Measurements from ENCODE around the gene NIFK. TPM values are rescaled to one million over a fixed set of nuclear protein-coding genes. Genes with fewer than 3 reads are reported as not detected.

The NIFK gene
- polyA plus RNA-seq, 1 of the 3 experiments (the other 2 are of a cell fraction), result 17.0 TPM

DNA sequence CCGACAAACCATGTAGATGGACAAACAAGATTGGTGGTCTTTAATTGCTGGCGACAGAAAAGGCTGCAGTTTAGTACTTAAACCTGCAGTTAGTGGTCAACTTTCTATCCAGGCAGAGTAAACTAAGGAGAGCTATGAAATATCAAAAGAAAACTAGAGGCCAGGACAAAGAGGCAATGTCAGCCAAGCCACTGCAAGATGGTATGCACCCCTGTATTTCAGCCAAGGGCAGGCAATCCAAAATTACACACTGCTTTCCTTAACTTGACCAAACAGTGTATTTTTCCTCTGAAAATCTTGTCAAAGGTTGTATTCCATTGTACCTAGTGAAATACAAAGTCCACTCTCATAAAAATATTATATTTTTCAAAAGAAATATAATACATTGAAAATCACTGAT, 9.3 kb downstream of the NIFK start:
- POLR2A ChIA-PET, result no interaction called here
- H3K4me1 ChIP-seq (ENCODE audit: control insufficient read depth in 1 of 2, insufficient read depth in 2 of 2, low read depth in 1 of 2, low read length in 1 of 2), result no peaks in the 10 kb centered on the region
- no peak for DNase-seq

GRCh38 chr2:121723316-121723715, 13.4 kb downstream of the NIFK start:
- Histone ChIP-seq H3K9me3 (no peaks in the 10 kb centered on the region), H3K9ac (no peak overlapping the region), H3K9me2 (no peaks in the 10 kb centered on the region), H2AFZ (ENCODE audit: low read depth) (no peak overlapping the region), H3K4me1 (ENCODE audit: control insufficient read depth in 1 of 2, insufficient read depth in 2 of 2, low read depth in 1 of 2, low read length in 1 of 2) (no peaks in the 10 kb centered on the region), H3K27ac (ENCODE audit: low read depth in 2 of 2, low read length in 1 of 2) (no peak overlapping the region), H3F3A (replicated peaks; ENCODE audit: insufficient read depth) (peaks cover 37% of the 10 kb centered on the region), H3K36me3 (replicated peaks in 1 of 2; ENCODE audit: control insufficient read depth in 1 of 2, insufficient read depth in 2 of 2, low read length in 1 of 2) (peaks cover 14 to 21% of the 10 kb centered on the region in 2 experiments), H3K4me2 (no peak overlapping the region), H4K20me1 (ENCODE audit: insufficient read depth) (no peaks in the 10 kb centered on the region), H3K79me2 (ENCODE audit: insufficient read depth) (no peaks in the 10 kb centered on the region), H3K4me3 (ENCODE audit: low read depth in 2 of 2, low read length in 1 of 2) (no peak overlapping the region), H3K27me3 (ENCODE audit: insufficient read depth) (no peaks in the 10 kb centered on the region)
- 92% methylated on average over 5 of the region's 5 CpGs for WGBS (ENCODE audit: low lambda C conversion rate)
- no peak for DNase-seq
- CTCF ChIA-PET, result interaction anchor here (1.8 kb wide), 1 partner anchor 321 kb away, joined by 5 read pairs; no protein-coding TSS in a partner anchor
- POLR2A ChIA-PET, result no interaction called here
- TF ChIP-seq FOXM1 (IDR thresholded peaks at IDR 0.05; ENCODE audit: low read depth), result no peak
- no peak for TF ChIP-seq PBX3 (IDR thresholded peaks at IDR 0.05)
- TF ChIP-seq NFIC (IDR thresholded peaks at IDR 0.05; ENCODE audit: borderline replicate concordance), result no peak
- no peak for TF ChIP-seq RCOR1 (IDR thresholded peaks at IDR 0.05; ENCODE audit: low read length)
- TF ChIP-seq FOSL2 (IDR thresholded peaks at IDR 0.05; ENCODE audit: borderline replicate concordance, low read depth), result no peak
- no peak for TF ChIP-seq GABPA (IDR thresholded peaks at IDR 0.05; ENCODE audit: low read depth)
- TF ChIP-seq RAD21 (IDR thresholded peaks at IDR 0.05; ENCODE audit: low read length), result no peak
- TF ChIP-seq, protein P1, sequence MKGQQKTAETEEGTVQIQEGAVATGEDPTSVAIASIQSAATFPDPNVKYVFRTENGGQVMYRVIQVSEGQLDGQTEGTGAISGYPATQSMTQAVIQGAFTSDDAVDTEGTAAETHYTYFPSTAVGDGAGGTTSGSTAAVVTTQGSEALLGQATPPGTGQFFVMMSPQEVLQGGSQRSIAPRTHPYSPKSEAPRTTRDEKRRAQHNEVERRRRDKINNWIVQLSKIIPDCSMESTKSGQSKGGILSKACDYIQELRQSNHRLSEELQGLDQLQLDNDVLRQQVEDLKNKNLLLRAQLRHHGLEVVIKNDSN (IDR thresholded peaks at IDR 0.05; ENCODE audit: borderline replicate concordance, low read depth), result no peak
- TF ChIP-seq FOXJ3 (CRISPR knock-in tag; IDR thresholded peaks at IDR 0.05), result no peak
- no peak for TF ChIP-seq POLR2AphosphoS5 (IDR thresholded peaks at IDR 0.05; ENCODE audit: low read depth, low read length)
- no peak for TF ChIP-seq NRF1 (IDR thresholded peaks at IDR 0.05; ENCODE audit: low read depth, low read length)

More for the DNA sequence above, 9.3 kb downstream of the NIFK start:
- no peak overlapping the region for H3K4me3 ChIP-seq (ENCODE audit: low read depth in 2 of 2, low read length in 1 of 2)
- no peak for TF ChIP-seq CHD2 (IDR thresholded peaks at IDR 0.05; ENCODE audit: low read length, partially characterized antibody)
- no peak for TF ChIP-seq RCOR1 (IDR thresholded peaks at IDR 0.05; ENCODE audit: low read length)
- TF ChIP-seq, protein P2, sequence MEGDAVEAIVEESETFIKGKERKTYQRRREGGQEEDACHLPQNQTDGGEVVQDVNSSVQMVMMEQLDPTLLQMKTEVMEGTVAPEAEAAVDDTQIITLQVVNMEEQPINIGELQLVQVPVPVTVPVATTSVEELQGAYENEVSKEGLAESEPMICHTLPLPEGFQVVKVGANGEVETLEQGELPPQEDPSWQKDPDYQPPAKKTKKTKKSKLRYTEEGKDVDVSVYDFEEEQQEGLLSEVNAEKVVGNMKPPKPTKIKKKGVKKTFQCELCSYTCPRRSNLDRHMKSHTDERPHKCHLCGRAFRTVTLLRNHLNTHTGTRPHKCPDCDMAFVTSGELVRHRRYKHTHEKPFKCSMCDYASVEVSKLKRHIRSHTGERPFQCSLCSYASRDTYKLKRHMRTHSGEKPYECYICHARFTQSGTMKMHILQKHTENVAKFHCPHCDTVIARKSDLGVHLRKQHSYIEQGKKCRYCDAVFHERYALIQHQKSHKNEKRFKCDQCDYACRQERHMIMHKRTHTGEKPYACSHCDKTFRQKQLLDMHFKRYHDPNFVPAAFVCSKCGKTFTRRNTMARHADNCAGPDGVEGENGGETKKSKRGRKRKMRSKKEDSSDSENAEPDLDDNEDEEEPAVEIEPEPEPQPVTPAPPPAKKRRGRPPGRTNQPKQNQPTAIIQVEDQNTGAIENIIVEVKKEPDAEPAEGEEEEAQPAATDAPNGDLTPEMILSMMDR (IDR thresholded peaks at IDR 0.05), result no peak
- TF ChIP-seq GATA2 (CRISPR knock-in tag; IDR thresholded peaks at IDR 0.05), result no peak
- no peak for TF ChIP-seq NFIC (IDR thresholded peaks at IDR 0.05; ENCODE audit: borderline replicate concordance)
- TF ChIP-seq ELF1 (IDR thresholded peaks at IDR 0.05), result no peak
- TF ChIP-seq JUND (IDR thresholded peaks at IDR 0.05), result no peak
- TF ChIP-seq FOXJ3 (CRISPR knock-in tag; IDR thresholded peaks at IDR 0.05), result no peak
- TF ChIP-seq MXI1 (IDR thresholded peaks at IDR 0.05; ENCODE audit: low read depth, low read length), result no peak
- TF ChIP-seq FOXM1 (IDR thresholded peaks at IDR 0.05; ENCODE audit: low read depth), result no peak
- no peak for TF ChIP-seq TCF12 (IDR thresholded peaks at IDR 0.05)
- no peak for TF ChIP-seq MEF2A (IDR thresholded peaks at IDR 0.05; ENCODE audit: borderline replicate concordance, low read depth)
- no peak for TF ChIP-seq TAF1 (IDR thresholded peaks at IDR 0.05; ENCODE audit: borderline replicate concordance, low read depth, low read length)
- TF ChIP-seq, protein P3, sequence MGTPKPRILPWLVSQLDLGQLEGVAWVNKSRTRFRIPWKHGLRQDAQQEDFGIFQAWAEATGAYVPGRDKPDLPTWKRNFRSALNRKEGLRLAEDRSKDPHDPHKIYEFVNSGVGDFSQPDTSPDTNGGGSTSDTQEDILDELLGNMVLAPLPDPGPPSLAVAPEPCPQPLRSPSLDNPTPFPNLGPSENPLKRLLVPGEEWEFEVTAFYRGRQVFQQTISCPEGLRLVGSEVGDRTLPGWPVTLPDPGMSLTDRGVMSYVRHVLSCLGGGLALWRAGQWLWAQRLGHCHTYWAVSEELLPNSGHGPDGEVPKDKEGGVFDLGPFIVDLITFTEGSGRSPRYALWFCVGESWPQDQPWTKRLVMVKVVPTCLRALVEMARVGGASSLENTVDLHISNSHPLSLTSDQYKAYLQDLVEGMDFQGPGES (IDR thresholded peaks at IDR 0.05; ENCODE audit: low read depth, low read length), result no peak
- no peak for TF ChIP-seq SMC3 (IDR thresholded peaks at IDR 0.05; ENCODE audit: low read depth, low read length)
- TF ChIP-seq, protein P4, sequence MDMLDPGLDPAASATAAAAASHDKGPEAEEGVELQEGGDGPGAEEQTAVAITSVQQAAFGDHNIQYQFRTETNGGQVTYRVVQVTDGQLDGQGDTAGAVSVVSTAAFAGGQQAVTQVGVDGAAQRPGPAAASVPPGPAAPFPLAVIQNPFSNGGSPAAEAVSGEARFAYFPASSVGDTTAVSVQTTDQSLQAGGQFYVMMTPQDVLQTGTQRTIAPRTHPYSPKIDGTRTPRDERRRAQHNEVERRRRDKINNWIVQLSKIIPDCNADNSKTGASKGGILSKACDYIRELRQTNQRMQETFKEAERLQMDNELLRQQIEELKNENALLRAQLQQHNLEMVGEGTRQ (IDR thresholded peaks at IDR 0.05; ENCODE audit: borderline replicate concordance, low read depth, low read length), result no peak
- no peak for TF ChIP-seq EP300 (IDR thresholded peaks at IDR 0.05; ENCODE audit: borderline replicate concordance in 1 of 2, low read depth in 1 of 2, low read length in 1 of 2)
- H3K27ac ChIP-seq (ENCODE audit: low read depth in 2 of 2, low read length in 1 of 2), result no peak overlapping the region
- H3K79me2 ChIP-seq (ENCODE audit: insufficient read depth), result peaks cover 6% of the 10 kb centered on the region
- H3K4me2 ChIP-seq, result no peak overlapping the region
- H2AFZ ChIP-seq (ENCODE audit: low read depth), result no peak overlapping the region
- CTCF ChIA-PET, result interaction anchor here (1.7 kb wide), 1 partner anchor 197 kb away, joined by 5 read pairs; the partner anchor contains the start of gene RNU4ATAC
- no peak overlapping the region for H3K9ac ChIP-seq
- H3K9me2 ChIP-seq, result no peaks in the 10 kb centered on the region
- peaks cover 34% of the 10 kb centered on the region for H3F3A ChIP-seq (replicated peaks; ENCODE audit: insufficient read depth)
- H3K36me3 ChIP-seq (replicated peaks in 1 of 2; ENCODE audit: control insufficient read depth in 1 of 2, insufficient read depth in 2 of 2, low read length in 1 of 2), result peaks cover 40 to 60% of the 10 kb centered on the region in 2 experiments
- H4K20me1 ChIP-seq (ENCODE audit: insufficient read depth), result no peaks in the 10 kb centered on the region
- no peaks in the 10 kb centered on the region for H3K27me3 ChIP-seq (ENCODE audit: insufficient read depth)
- WGBS (ENCODE audit: low lambda C conversion rate), result 96% methylated on average over 2 of the region's 2 CpGs
- no peaks in the 10 kb centered on the region for H3K9me3 ChIP-seq
